SK-N-SH (cell line): ENCODE results near the gene SPATA20. TPM values are rescaled to one million over a fixed set of nuclear protein-coding genes. Genes with fewer than 3 reads are reported as not detected.
A peak's percentile ranks its signal among the peaks of the same experiment; 100 is the strongest.

Experiments
- CTCF ChIA-PET: fragments of 300-600, 350-600 bp; formaldehyde crosslinking; extraction: SDS; loops from one replicate; lab custom pipeline; 2021; lab: Yijun Ruan, JAX
- POLR2A ChIA-PET: fragments of 350-600 bp; sonication (Branson Sonifier 250); formaldehyde crosslinking; extraction: SDS; loops from one replicate; lab custom pipeline; 2020; ENCODE audit warnings: antibody characterized with exemption, inconsistent platforms; lab: Yijun Ruan, JAX
- DNase-seq: peaks from one replicate; pipeline ENCODE4 v3.0.0; 2012
- H2AFZ ChIP-seq: fragments of 200-600 bp; sonication (generic); 2 replicates; pipeline ENCODE4 v1.8.1; 2016; ENCODE audit warnings: antibody characterized with exemption, mild to moderate bottlenecking, low read depth
- H3F3A ChIP-seq: fragments of 200-600 bp; sonication (generic); replicated peaks from 2 replicates; pipeline ENCODE3; 2016; ENCODE audit warnings: antibody characterized with exemption, mild to moderate bottlenecking; ENCODE audit not compliant: insufficient read depth
- H3K27ac ChIP-seq, 2 experiments: fragments of 200-500 bp in 1 of 2; fragments of 200-600 bp in 1 of 2; sonication (Bioruptor generic) in 1 of 2; sonication (generic), shearing (Covaris generic) in 1 of 2; 2 replicates each; pipeline versions ENCODE4 v1.5.1 to v1.6.1; 2014 to 2016; ENCODE audit warnings: low read depth in 2 of 2, inconsistent platforms in 1 of 2, low read length in 1 of 2, mild to moderate bottlenecking in 1 of 2, mixed read lengths in 1 of 2
- H3K27me3 ChIP-seq: fragments of 200-600 bp; sonication (generic), shearing (Covaris generic); 2 replicates; pipeline ENCODE4 v1.6.1; 2016; ENCODE audit warnings: mixed run types; ENCODE audit not compliant: insufficient read depth
- H3K36me3 ChIP-seq, 2 experiments: fragments of 200-500 bp in 1 of 2; fragments of 200-600 bp in 1 of 2; sonication (Bioruptor generic) in 1 of 2; sonication (generic) in 1 of 2; replicated peaks in 1 of 2; 2 replicates each; pipeline versions ENCODE3 to v1.5.1; 2014 to 2016; ENCODE audit warnings: low read length in 1 of 2, mild to moderate bottlenecking in 1 of 2; ENCODE audit not compliant: insufficient read depth in 2 of 2, control insufficient read depth in 1 of 2
- H3K4me1 ChIP-seq, 2 experiments: fragments of 200-500 bp in 1 of 2; fragments of 200-600 bp in 1 of 2; sonication (Bioruptor generic) in 1 of 2; sonication (generic), shearing (Covaris generic) in 1 of 2; 2 replicates each; pipeline versions ENCODE4 v1.5.1 to v1.6.1; 2014 to 2016; ENCODE audit warnings: low read depth in 1 of 2, low read length in 1 of 2, mixed run types in 1 of 2; ENCODE audit not compliant: insufficient read depth in 2 of 2, control insufficient read depth in 1 of 2
- H3K4me2 ChIP-seq: fragments of 200-600 bp; sonication (generic), shearing (Covaris generic); 2 replicates; pipeline ENCODE4 v1.6.1; 2017; ENCODE audit warnings: mixed run types
- H3K4me3 ChIP-seq, 2 experiments: fragments of 200-500 bp in 1 of 2; fragments of 200-600 bp in 1 of 2; sonication (Bioruptor generic) in 1 of 2; sonication (generic), shearing (Covaris generic) in 1 of 2; 2 replicates each; pipeline versions ENCODE4 v1.5.1 to v1.8.1; 2014 to 2016; ENCODE audit warnings: low read depth in 2 of 2, inconsistent platforms in 1 of 2, low read length in 1 of 2, mild to moderate bottlenecking in 1 of 2, mixed read lengths in 1 of 2, moderate library complexity in 1 of 2
- H3K79me2 ChIP-seq: fragments of 200-600 bp; sonication (generic); 2 replicates; pipeline ENCODE4 v1.8.1; 2017; ENCODE audit warnings: mild to moderate bottlenecking; ENCODE audit not compliant: insufficient read depth
- H3K9ac ChIP-seq: fragments of 200-600 bp; sonication (generic); 2 replicates; pipeline ENCODE4 v1.6.1; 2017; ENCODE audit warnings: mixed run types
- H3K9me2 ChIP-seq: fragments of 200-600 bp; sonication (generic); 2 replicates; pipeline ENCODE4 v1.6.1; 2017; ENCODE audit warnings: mixed run types
- H3K9me3 ChIP-seq: fragments of 200-600 bp; sonication (generic); 2 replicates; pipeline ENCODE4 v1.6.1; 2017; ENCODE audit warnings: mixed run types, mild to moderate bottlenecking, moderate library complexity
- H4K20me1 ChIP-seq: fragments of 200-600 bp; sonication (generic); 2 replicates; pipeline ENCODE4 v1.6.1; 2017; ENCODE audit warnings: mild to moderate bottlenecking, mixed run types; ENCODE audit not compliant: insufficient read depth
- CHD2 ChIP-seq: fragments of 150-350 bp; IDR thresholded peaks from 2 replicates; pipeline ENCODE4 v1.6.1; 2018; ENCODE audit warnings: low read length; ENCODE audit not compliant: partially characterized antibody
- FOSL2 ChIP-seq: IDR thresholded peaks from 2 replicates; pipeline ENCODE4 v1.4.0; 2012; ENCODE audit warnings: low read depth, mild to moderate bottlenecking, moderate library complexity, borderline replicate concordance
- FOXJ3 ChIP-seq: sonication (generic); formaldehyde crosslinking; IDR thresholded peaks from 2 replicates; pipeline ENCODE4 v1.5.1; 2020; ENCODE audit warnings: mild to moderate bottlenecking, missing genetic modification reagents
- GATA2 ChIP-seq: sonication (generic); formaldehyde crosslinking; IDR thresholded peaks from 2 replicates; pipeline ENCODE4 v1.5.0; 2020; ENCODE audit warnings: mild to moderate bottlenecking, missing genetic modification reagents
- IRF3 ChIP-seq: fragments of 150-350 bp; IDR thresholded peaks from 2 replicates; pipeline ENCODE4 v1.6.1; 2016; ENCODE audit warnings: mild to moderate bottlenecking, low read depth, low read length
- MAX ChIP-seq: IDR thresholded peaks from 2 replicates; pipeline ENCODE4 v1.4.0; 2012; ENCODE audit warnings: low read depth
- MXI1 ChIP-seq: IDR thresholded peaks from 2 replicates; pipeline ENCODE4 v1.6.1; 2012; ENCODE audit warnings: mild to moderate bottlenecking, low read depth, low read length, improper control_type of control experiment
- NRF1 ChIP-seq: IDR thresholded peaks from 2 replicates; pipeline ENCODE4 v1.6.1; 2012; ENCODE audit warnings: low read depth, mild to moderate bottlenecking, low read length
- PBX3 ChIP-seq: IDR thresholded peaks from 2 replicates; pipeline ENCODE4; 2012
- RAD21 ChIP-seq: IDR thresholded peaks from 2 replicates; pipeline ENCODE4 v1.6.1; 2012; ENCODE audit warnings: mild to moderate bottlenecking, low read length
- RFX5 ChIP-seq: IDR thresholded peaks from 2 replicates; pipeline ENCODE4 v1.6.1; 2012; ENCODE audit warnings: mild to moderate bottlenecking, improper control_type of control experiment, low read length
- WGBS: methylation state at CpG from one replicate; pipeline ENCODE4 v1.1.6; 2017; ENCODE audit warnings: low lambda C conversion rate; 5-methylcytosine and 5-hydroxymethylcytosine counted together
- polyA plus RNA-seq, 3 experiments: library from polyadenylated mRNA; depleted of rRNA; stranded (reverse); fragments of >200 nt; gene quantifications; 2 replicates each; pipeline ENCODE4 v1.2.3, GENCODE V29; 2012

SPATA20 gene
- polyA plus RNA-seq, 1 of the 3 experiments (the other 2 are of a cell fraction): 92.0 TPM

GRCh38 chr17:50559674-50560184, 12.8 kb downstream of the SPATA20 start:
- ChIA-PET POLR2A (interaction anchor here (1.1 to 1.2 kb wide), 2 partner anchors 66 to 149 kb away, joined by 3 to 6 read pairs; no protein-coding TSS in a partner anchor), CTCF (interaction anchor here (0.9 to 7.2 kb wide), 12 partner anchors 9 to 124 kb away, joined by 3 to 209 read pairs (median 6); no protein-coding TSS in a partner anchor)
- no peaks in the 10 kb centered on the region for H4K20me1 ChIP-seq
- H3K9me3 ChIP-seq: no peaks in the 10 kb centered on the region
- peaks cover 10 to 77% of the 10 kb centered on the region in 2 experiments for H3K4me1 ChIP-seq
- peak overlapping the region; percentile 79; the same call in 1 of the 2 replicates for H2AFZ ChIP-seq
- 19% methylated on average over 27 of the region's 27 CpGs for WGBS
- peak; percentile 82 for DNase-seq
- peaks cover 20% of the 10 kb centered on the region for H3F3A ChIP-seq
- TF ChIP-seq GATA2: no peak
- peak; percentile 67; the same call in 1 of the 2 replicates for TF ChIP-seq MAX
- H3K4me2 ChIP-seq: peak overlapping the region; percentile 100
- H3K79me2 ChIP-seq: no peaks in the 10 kb centered on the region
- H3K27ac ChIP-seq: no peak overlapping the region
- H3K36me3 ChIP-seq: peaks cover 0 to 11% of the 10 kb centered on the region in 2 experiments
- H3K27me3 ChIP-seq: peaks cover 31% of the 10 kb centered on the region
- no peak overlapping the region for H3K9ac ChIP-seq
- H3K4me3 ChIP-seq: peak overlapping the region; percentile 49 to 74
- no peaks in the 10 kb centered on the region for H3K9me2 ChIP-seq

GRCh38 chr17:50560185-50560824, 13.3 kb downstream of the SPATA20 start, which contains the start of gene CACNA1G:
TSS of gene CACNA1G (plus strand) at chr17:50560715. CDS start at chr17:50561460, 745 bp downstream.
- under 1% methylated on average over 53 of the region's 56 CpGs for WGBS
- peak within 1 kb of the TSS; percentile 100 for H3K4me2 ChIP-seq
- H3K4me3 ChIP-seq: peak within 1 kb of the TSS; percentile 49 to 74
- H3K9me2 ChIP-seq: no peaks in the 10 kb centered on the region
- no peaks in the 10 kb centered on the region for H3K9me3 ChIP-seq
- no peaks in the 10 kb centered on the region for H4K20me1 ChIP-seq
- DNase-seq: peak; percentile 99
- H3F3A ChIP-seq: peaks cover 20% of the 10 kb centered on the region
- peaks cover 14 to 83% of the 10 kb centered on the region in 2 experiments for H3K4me1 ChIP-seq
- peaks cover 31% of the 10 kb centered on the region for H3K27me3 ChIP-seq
- H3K9ac ChIP-seq: no peak within 1 kb of the TSS
- TF ChIP-seq PBX3 (peak; percentile 70), IRF3 (peak; percentile 57; the same call in 1 of the 2 replicates), RFX5 (peak; percentile 87; the same call in 1 of the 2 replicates), CHD2 (peak; percentile 70), FOSL2 (no peak), MXI1 (peak; percentile 79; the same call in 1 of the 2 replicates), RAD21 (peak; percentile 35), FOXJ3 (no peak), NRF1 (peak; percentile 43; the same call in 1 of the 2 replicates)
- CTCF ChIA-PET: interaction anchor here (0.9 to 7.2 kb wide), 13 partner anchors 9 to 124 kb away, joined by 3 to 209 read pairs (median 7); no protein-coding TSS in a partner anchor
- peaks cover 0 to 9% of the 10 kb centered on the region in 2 experiments for H3K36me3 ChIP-seq
- H3K27ac ChIP-seq: no peak within 1 kb of the TSS; a peak in 1 of 4 replicates
- POLR2A ChIA-PET: interaction anchor here (0.7 to 1.2 kb wide), 3 partner anchors 66 to 306 kb away, joined by 3 to 6 read pairs (median 3); no protein-coding TSS in a partner anchor
- no peaks in the 10 kb centered on the region for H3K79me2 ChIP-seq
- peak within 1 kb of the TSS; percentile 79; the same call in 1 of the 2 replicates for H2AFZ ChIP-seq
